Liver (tissue), 9 donors: Measurements from ENCODE around the gene TRDMT1. TPM values are rescaled to one million over a fixed set of nuclear protein-coding genes. Genes with fewer than 3 reads are reported as not detected.

ENCODE experiments used
- DNase-seq: peaks from one replicate; pipeline ENCODE4 v3.0.0-alpha.2; 2017; ENCODE audit warnings: low spot score
- H3K27ac ChIP-seq, 2 donors: one replicate each; pipeline ENCODE4 v1.7.0; 2013; ENCODE audit warnings: inconsistent platforms in 2 of 2, low read length in 2 of 2, control low read depth in 1 of 2, low read depth in 1 of 2, mild to moderate bottlenecking in 1 of 2
- H3K27me3 ChIP-seq, 4 donors: one replicate each; pipeline versions ENCODE4 v1.6.1 to v1.7.0; 2013; ENCODE audit warnings: low read length in 3 of 4, inconsistent platforms in 1 of 4, mild to moderate bottlenecking in 1 of 4, moderate library complexity in 1 of 4; ENCODE audit not compliant: control insufficient read depth in 4 of 4, insufficient read depth in 4 of 4
- H3K36me3 ChIP-seq, 4 donors: one replicate each; pipeline versions ENCODE4 v1.6.1 to v1.7.0; 2013; ENCODE audit warnings: low read length in 3 of 4, mild to moderate bottlenecking in 3 of 4, low read depth in 1 of 4, moderate library complexity in 1 of 4; ENCODE audit not compliant: control insufficient read depth in 4 of 4, insufficient read depth in 3 of 4
- H3K4me1 ChIP-seq, 4 donors: one replicate each; pipeline versions ENCODE4 v1.6.1 to v1.7.0; 2013; ENCODE audit warnings: low read length in 3 of 4, mild to moderate bottlenecking in 3 of 4, moderate library complexity in 1 of 4; ENCODE audit not compliant: control insufficient read depth in 4 of 4, insufficient read depth in 4 of 4
- H3K4me3 ChIP-seq, 3 donors: one replicate each; pipeline versions ENCODE4 v1.6.1 to v1.7.0; 2013; ENCODE audit warnings: low read length in 3 of 3, control low read depth in 1 of 3, low read depth in 1 of 3, mild to moderate bottlenecking in 1 of 3
- H3K9ac ChIP-seq, 2 donors: one replicate each; pipeline ENCODE4 v1.7.0; 2013; ENCODE audit warnings: low read length in 2 of 2, mild to moderate bottlenecking in 2 of 2, moderate library complexity in 2 of 2, control low read depth in 1 of 2, low read depth in 1 of 2
- H3K9me3 ChIP-seq, 4 donors: one replicate each; pipeline versions ENCODE4 v1.6.1 to v1.7.0; 2013; ENCODE audit warnings: low read length in 3 of 4; ENCODE audit not compliant: control insufficient read depth in 4 of 4
- ATF3 ChIP-seq: IDR thresholded peaks from 2 replicates; pipeline ENCODE4 v1.6.1; 2016; ENCODE audit warnings: antibody characterized with exemption
- CTCF ChIP-seq: fragments of 150-350 bp; IDR thresholded peaks from 2 replicates; pipeline ENCODE4 v1.5.1; 2017; ENCODE audit warnings: improper control_type of control experiment, low read depth, low read length; ENCODE audit not compliant: missing input control
- EGR1 ChIP-seq, 2 donors: IDR thresholded peaks; 2 replicates each; pipeline ENCODE4 v1.6.1; 2016 to 2018; ENCODE audit warnings: antibody characterized with exemption in 2 of 2, low read depth in 2 of 2
- FOXA1 ChIP-seq: IDR thresholded peaks from 2 replicates; pipeline ENCODE4 v1.6.1; 2016; ENCODE audit warnings: antibody characterized with exemption
- FOXA2 ChIP-seq: IDR thresholded peaks from 2 replicates; pipeline ENCODE4 v1.6.1; 2016; ENCODE audit warnings: antibody characterized with exemption
- GABPA ChIP-seq, 2 donors: IDR thresholded peaks in 1 of 2; conservative IDR thresholded peaks in 1 of 2; 2 replicates each; pipeline ENCODE4 v1.6.1; 2016; ENCODE audit warnings: antibody characterized with exemption in 2 of 2, mild to moderate bottlenecking in 1 of 2, moderate library complexity in 1 of 2
- HNF4A ChIP-seq, 2 donors: conservative IDR thresholded peaks; 2 replicates each; pipeline ENCODE4 v1.6.1; 2016; ENCODE audit warnings: antibody characterized with exemption in 2 of 2, mild to moderate bottlenecking in 2 of 2
- HNF4G ChIP-seq: IDR thresholded peaks from 2 replicates; pipeline ENCODE4 v1.6.1; 2016; ENCODE audit warnings: antibody characterized with exemption
- JUND ChIP-seq, 2 donors: IDR thresholded peaks; 2 replicates each; pipeline ENCODE4 v1.6.1; 2016; ENCODE audit warnings: antibody characterized with exemption in 2 of 2
- MAX ChIP-seq: IDR thresholded peaks from 2 replicates; pipeline ENCODE4 v1.6.1; 2016; ENCODE audit warnings: antibody characterized with exemption
- NR2F2 ChIP-seq: IDR thresholded peaks from 2 replicates; pipeline ENCODE4 v1.6.1; 2016; ENCODE audit warnings: antibody characterized with exemption
- RAD21 ChIP-seq, 2 donors: IDR thresholded peaks; 2 replicates each; pipeline ENCODE4 v1.6.1; 2016; ENCODE audit warnings: antibody characterized with exemption in 2 of 2, mild to moderate bottlenecking in 2 of 2
- REST ChIP-seq: IDR thresholded peaks from 2 replicates; pipeline ENCODE4 v1.6.1; 2016; ENCODE audit warnings: antibody characterized with exemption, mild to moderate bottlenecking
- RXRA ChIP-seq, 2 donors: IDR thresholded peaks; 2 replicates each; pipeline ENCODE4 v1.6.1; 2017 to 2018; ENCODE audit warnings: antibody characterized with exemption in 2 of 2, mild to moderate bottlenecking in 1 of 2
- SP1 ChIP-seq: IDR thresholded peaks from 2 replicates; pipeline ENCODE4 v1.6.1; 2018; ENCODE audit warnings: antibody characterized with exemption, mild to moderate bottlenecking
- TAF1 ChIP-seq: conservative IDR thresholded peaks from 2 replicates; pipeline ENCODE4 v1.6.1; 2016; ENCODE audit warnings: antibody characterized with exemption, mild to moderate bottlenecking
- YY1 ChIP-seq: IDR thresholded peaks from 2 replicates; pipeline ENCODE4 v1.6.1; 2016; ENCODE audit warnings: antibody characterized with exemption, mild to moderate bottlenecking
- ZBTB33 ChIP-seq: IDR thresholded peaks from 2 replicates; pipeline ENCODE4 v1.6.1; 2016; ENCODE audit warnings: antibody characterized with exemption
- WGBS: extraction: QIAGEN DNeasy Blood & Tissue Kit; methylation state at CpG from one replicate; pipeline ENCODE4 v1.1.7; 2013; 5-methylcytosine and 5-hydroxymethylcytosine counted together
- polyA plus RNA-seq, 2 donors: library from polyadenylated mRNA; stranded (reverse) in 1 of 2; unstranded in 1 of 2; fragments of 200-250 nt in 1 of 2; fragments of >200 nt in 1 of 2; fragmentation: Nextera tagmentation in 1 of 2; extraction: Ambion mirVana in 1 of 2; gene quantifications; one replicate each; pipeline versions ENCODE4 v1.2.1 to v1.2.3, GENCODE V29; 2013 to 2015
- total RNA-seq, 2 donors: library from RNA; depleted of rRNA; stranded (reverse); fragments of >200 nt; gene quantifications; one replicate each; pipeline ENCODE4 v1.2.3, GENCODE V29; 2014
- donor health status: healthy.
- donor health status: healthy.
- donor health status: healthy.
- donor health status: healthy.
- donor health status: healthy.

The TRDMT1 gene
- total and polyA plus RNA-seq, 4 donors = 0.38 to 2.4 (median 1.1) TPM

GRCh38 chr10:17200001-17200911, 1.2 kb downstream of the TRDMT1 start:
- TF ChIP-seq ZBTB33 = no peak
- TF ChIP-seq REST = no peak
- TF ChIP-seq HNF4A (conservative IDR thresholded peaks at IDR 0.05) = no peak
- TF ChIP-seq RXRA (IDR thresholded peaks at IDR 0.05) = no peak
- TF ChIP-seq MAX = no peak
- TF ChIP-seq JUND (IDR thresholded peaks at IDR 0.05) = no peak
- no peak for TF ChIP-seq SP1
- TF ChIP-seq RAD21 (IDR thresholded peaks at IDR 0.05) = no peak
- TF ChIP-seq YY1 = no peak
- Histone ChIP-seq H3K4me1 (peaks cover 0 to 11% (median 4%) of the 10 kb centered on the region in 4 donors), H3K27ac (peak overlapping the region; percentile 86 to 91), H3K9me3 (no peaks in the 10 kb centered on the region), H3K4me3 (peak overlapping the region; percentile 77 to 84 (median 82)), H3K27me3 (no peaks in the 10 kb centered on the region), H3K9ac (peak overlapping the region in 1 of 2 donors; percentile 42), H3K36me3 (no peaks in the 10 kb centered on the region)
- no peak for DNase-seq
- 43% methylated on average over 10 of the region's 10 CpGs for WGBS

GRCh38 chr10:17199351-17199804, 2.1 kb downstream of the TRDMT1 start:
- Histone ChIP-seq H3K27me3 (no peaks in the 10 kb centered on the region), H3K9ac (peak overlapping the region in 1 of 2 donors; percentile 1), H3K4me1 (peaks cover 0 to 11% (median 4%) of the 10 kb centered on the region in 4 donors), H3K9me3 (no peaks in the 10 kb centered on the region), H3K4me3 (no peak overlapping the region), H3K36me3 (no peaks in the 10 kb centered on the region), H3K27ac (no peak overlapping the region)
- no peak for DNase-seq
- WGBS = 59% methylated on average over 9 of the region's 9 CpGs
- TF ChIP-seq RAD21 (IDR thresholded peaks at IDR 0.05) = no peak
- no peak for TF ChIP-seq REST
- no peak for TF ChIP-seq YY1
- no peak for TF ChIP-seq HNF4G
- TF ChIP-seq FOXA1 = no peak
- no peak for TF ChIP-seq ATF3
- TF ChIP-seq CTCF = no peak
- no peak for TF ChIP-seq MAX
- no peak for TF ChIP-seq JUND (IDR thresholded peaks at IDR 0.05)
- no peak for TF ChIP-seq EGR1 (IDR thresholded peaks at IDR 0.05; ENCODE audit: low read depth in 2 of 2)
- no peak for TF ChIP-seq HNF4A (conservative IDR thresholded peaks at IDR 0.05)
- no peak for TF ChIP-seq TAF1
- no peak for TF ChIP-seq SP1
- TF ChIP-seq GABPA (IDR thresholded peaks at IDR 0.05 in 1 of 2, conservative IDR thresholded peaks at IDR 0.05 in 1 of 2) = no peak
- TF ChIP-seq FOXA2 = no peak
- TF ChIP-seq NR2F2 = no peak
